SK-N-MC (cell line): ENCODE measurements around the gene NR2F1-AS1.
"Not testable (repeated sequence)": the region's sequence is repeated elsewhere in the genome, so short reads cannot be mapped to it uniquely, and the experiment has no call there.

ENCODE experiments used
- EZH2 ChIP-seq: fragments of 200-600 bp; sonication (generic); IDR thresholded peaks from one replicate; pipeline ENCODE4 v1.6.1; 2017; ENCODE audit warnings: antibody characterized with exemption
- FOXP2 ChIP-seq: optimal IDR thresholded peaks from 2 replicates; pipeline ENCODE3; 2011; ENCODE audit warnings: mild to moderate bottlenecking, moderate library complexity; ENCODE audit not compliant: insufficient read depth; ENCODE audit errors: extremely low read length, control extremely low read depth
- POLR2AphosphoS5 ChIP-seq: IDR thresholded peaks from 2 replicates; pipeline ENCODE4 v1.6.1; 2012; ENCODE audit warnings: mild to moderate bottlenecking, low read depth, low read length, borderline replicate concordance

DNA sequence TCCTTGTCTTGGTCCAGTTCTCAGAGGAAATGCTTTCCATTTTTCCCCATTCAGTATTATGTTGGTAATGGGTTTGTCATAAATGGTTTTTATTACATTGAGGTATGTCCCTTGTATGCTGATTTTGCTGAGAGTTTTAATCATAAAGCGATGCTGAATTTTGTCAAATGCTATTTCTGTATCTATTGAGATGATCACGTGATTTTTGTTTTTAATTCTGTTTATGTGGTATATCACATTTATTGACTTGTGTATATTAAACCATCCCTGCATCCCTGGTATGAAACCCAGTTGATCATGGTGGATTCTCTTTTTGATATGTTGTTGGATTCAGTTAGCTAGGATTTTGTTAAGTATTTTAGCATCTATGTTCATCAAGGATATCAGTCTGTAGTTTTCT lies 189.8 kb downstream of the NR2F1-AS1 start:
- TF ChIP-seq EZH2, POLR2AphosphoS5, FOXP2: not testable (repeated sequence)
